PC-3 (cell line): Measurements from ENCODE around the gene TNFRSF18. TPM values are rescaled to one million over a fixed set of nuclear protein-coding genes. Genes with fewer than 3 reads are reported as not detected.

Source experiments
- ATAC-seq: fragments of 200-7000 bp; cut with Tn5 transposase; 2 replicates; pipeline ENCODE4 v1.9.1; 2020; ENCODE audit warnings: mild to moderate bottlenecking, moderate library complexity
- BruUV-seq: library from RNA; stranded (reverse); fragments of 400-500 nt; replicated peaks from 2 replicates; lab custom pipeline; 2021; lab: Mats Ljungman, UMichigan
- CTCF ChIA-PET: fragments of 300-600 bp; sonication (Branson Sonifier 250); formaldehyde crosslinking; loops from one replicate; lab custom pipeline; 2022; ENCODE audit warnings: antibody characterized with exemption; lab: Charles Lee
- POLR2A ChIA-PET: fragments of 300-600 bp; sonication (Branson Sonifier 250); formaldehyde crosslinking; loops from one replicate; lab custom pipeline; 2022; ENCODE audit warnings: antibody characterized with exemption; ENCODE audit not compliant: unreplicated experiment; lab: Charles Lee
- DNase-seq: peaks from one replicate; pipeline ENCODE4 v3.0.0-alpha.2; 2015
- H2AFZ ChIP-seq: fragments of 300-600 bp; sonication (generic); 2 replicates; pipeline ENCODE4 v1.6.0; 2016; ENCODE audit warnings: antibody characterized with exemption, low read length
- H3F3A ChIP-seq: fragments of 300-600 bp; sonication (generic); one replicate; pipeline ENCODE4 v1.6.0; 2017; ENCODE audit warnings: antibody characterized with exemption, low read length, control low read depth, mild to moderate bottlenecking; ENCODE audit not compliant: unreplicated experiment
- H3K27ac ChIP-seq: fragments of 300-600 bp; sonication (generic); 2 replicates; pipeline ENCODE4 v1.5.1; 2016; ENCODE audit warnings: mild to moderate bottlenecking, low read length
- H3K27me3 ChIP-seq: fragments of 300-600 bp; sonication (generic); 2 replicates; pipeline ENCODE4 v1.6.1; 2016; ENCODE audit warnings: low read length, mixed read lengths
- H3K36me3 ChIP-seq: fragments of 300-600 bp; sonication (generic); 2 replicates; pipeline ENCODE4 v1.6.1; 2016; ENCODE audit warnings: low read depth, mixed run types, low read length, mixed read lengths
- H3K4me1 ChIP-seq: fragments of 300-600 bp; sonication (generic); 2 replicates; pipeline ENCODE4 v1.5.1; 2016; ENCODE audit warnings: low read length; ENCODE audit not compliant: insufficient read depth
- H3K4me2 ChIP-seq: fragments of 300-600 bp; sonication (generic); 2 replicates; pipeline ENCODE4 v1.6.0; 2016; ENCODE audit warnings: low read length
- H3K4me3 ChIP-seq: fragments of 300-600 bp; sonication (generic); 2 replicates; pipeline ENCODE4 v1.5.1; 2016; ENCODE audit warnings: mild to moderate bottlenecking, low read length, mixed read lengths
- H3K79me2 ChIP-seq: fragments of 300-600 bp; sonication (generic); 2 replicates; pipeline ENCODE4 v1.6.1; 2017; ENCODE audit warnings: low read length, mixed read lengths
- H3K9ac ChIP-seq: fragments of 300-600 bp; sonication (generic); 2 replicates; pipeline ENCODE4 v1.6.0; 2016; ENCODE audit warnings: mild to moderate bottlenecking, low read length
- H3K9me2 ChIP-seq: fragments of 300-600 bp; sonication (generic); replicated peaks from 2 replicates; pipeline ENCODE4 v1.6.1; 2016; ENCODE audit warnings: mixed run types, low read length, mixed read lengths
- H3K9me3 ChIP-seq: fragments of 300-600 bp; sonication (generic); 2 replicates; pipeline ENCODE4 v1.6.1; 2016; ENCODE audit warnings: low read length, mixed read lengths
- H4K20me1 ChIP-seq: fragments of 300-600 bp; sonication (generic); 2 replicates; pipeline ENCODE4 v1.6.1; 2016; ENCODE audit warnings: low read length, mixed read lengths
- CTCF ChIP-seq: fragments of 300-600 bp; sonication (generic); conservative IDR thresholded peaks from 2 replicates; pipeline ENCODE4 v1.5.1; 2017; ENCODE audit warnings: antibody characterized with exemption, low read depth, mild to moderate bottlenecking, low read length
- EZH2 ChIP-seq: fragments of 300-600 bp; sonication (generic); IDR thresholded peaks from one replicate; pipeline ENCODE4 v1.6.1; 2017; ENCODE audit warnings: antibody characterized with exemption, mild to moderate bottlenecking, low read length; ENCODE audit not compliant: unreplicated experiment
- EZH2phosphoT487 ChIP-seq: fragments of 300-600 bp; sonication (generic); IDR thresholded peaks from 2 replicates; pipeline ENCODE4 v1.6.1; 2018; ENCODE audit warnings: mild to moderate bottlenecking, antibody characterized with exemption, low read length, borderline replicate concordance
- intact Hi-C: fragments of 100-400 bp; cut with micrococcal nuclease; formaldehyde crosslinking; loops from 2 replicates; pipeline ENCODE4 v1.9.0; 2023
- total RNA-seq: library from RNA; depleted of rRNA; stranded (reverse); fragments of >200 nt; gene quantifications from 2 replicates; pipeline ENCODE4 v1.2.3, GENCODE V29; 2014

The TNFRSF18 gene
- total RNA-seq, 1 experiment from 2014 or later = 87.2 TPM

- peak overlapping the region; percentile 77 for H3K9ac ChIP-seq
- H3K27me3 ChIP-seq = no peaks in the 10 kb centered on the region
- no peaks in the 10 kb centered on the region for H3K9me3 ChIP-seq
- H3K27ac ChIP-seq = peak overlapping the region; percentile 73
- peaks cover 73% of the 10 kb centered on the region for H3K79me2 ChIP-seq
- peaks cover 17% of the 10 kb centered on the region for H3K4me1 ChIP-seq
- H3K4me3 ChIP-seq = peak overlapping the region; percentile 90
- ChIA-PET CTCF (interaction anchor here (2.8 kb wide), 1 partner anchor 43 kb away, joined by 16 read pairs; no protein-coding TSS in a partner anchor), POLR2A (no interaction called here)
- no peaks in the 10 kb centered on the region for H3F3A ChIP-seq
- TF ChIP-seq EZH2phosphoT487 (no peak), CTCF (no peak), EZH2 (no peak)
- no peak overlapping the region for H2AFZ ChIP-seq
- no peaks in the 10 kb centered on the region for H3K9me2 ChIP-seq
- peak overlapping the region; percentile 82 for H3K4me2 ChIP-seq
- no peaks in the 10 kb centered on the region; the same call in 1 of the 2 replicates for H3K36me3 ChIP-seq
- peaks cover 42% of the 10 kb centered on the region for H4K20me1 ChIP-seq
- ATAC-seq = peak; percentile 1
- no TSS peak for BruUV-seq
- DNase-seq = peak; percentile 46
- intact Hi-C loops = loop anchor here (2.0 kb wide), 2 partner anchors 43 to 65 kb away; no protein-coding TSS in a partner anchor
These were observed 40.9 kb downstream of the TNFRSF18 start for GRCh38 chr1:1165485-1165884.

GRCh38 chr1:1164701-1165451 lies 41.5 kb downstream of the TNFRSF18 start:
- Histone ChIP-seq H3F3A (no peaks in the 10 kb centered on the region), H2AFZ (peak overlapping the region; percentile 14; the same call in 1 of the 2 replicates), H3K79me2 (peaks cover 71% of the 10 kb centered on the region), H3K4me3 (peak overlapping the region; percentile 90), H3K27me3 (no peaks in the 10 kb centered on the region), H3K4me2 (peak overlapping the region; percentile 82), H3K9ac (peak overlapping the region; percentile 77), H3K9me2 (no peaks in the 10 kb centered on the region), H3K4me1 (peaks cover 17% of the 10 kb centered on the region), H4K20me1 (peaks cover 42% of the 10 kb centered on the region), H3K9me3 (no peaks in the 10 kb centered on the region), H3K36me3 (no peaks in the 10 kb centered on the region), H3K27ac (peak overlapping the region; percentile 73)
- peak; percentile 82 for DNase-seq
- intact Hi-C loops = loop anchor here (2.0 kb wide), 2 partner anchors 42 to 66 kb away; no protein-coding TSS in a partner anchor
- ATAC-seq = peak; percentile 34
- TF ChIP-seq EZH2 (no peak), CTCF (no peak), EZH2phosphoT487 (no peak)
- no TSS peak for BruUV-seq
- CTCF ChIA-PET = interaction anchor here (2.8 kb wide), 1 partner anchor 43 kb away, joined by 16 read pairs; no protein-coding TSS in a partner anchor
- POLR2A ChIA-PET = interaction anchor here (0.7 kb wide), 1 partner anchor 86 kb away, joined by 5 read pairs; no protein-coding TSS in a partner anchor
